HFF-Myc (cell line): ENCODE measurements around the gene ROBO2.

Source experiments
- DNase-seq: peaks from one replicate; pipeline ENCODE4 v3.0.0-alpha.2; 2011; ENCODE audit warnings: low read depth; ENCODE audit errors: extremely low read depth
- H3K4me3 ChIP-seq: replicated peaks from 2 replicates; pipeline ENCODE4 v1.5.1; 2011; ENCODE audit warnings: low read depth, mild to moderate bottlenecking, control low read depth, low read length
- CTCF ChIP-seq: IDR thresholded peaks from 2 replicates; pipeline ENCODE4 v1.5.1; 2012; ENCODE audit warnings: mild to moderate bottlenecking, low read depth, low read length, control low read depth; ENCODE audit errors: missing control alignments

Gene ROBO2

DNA sequence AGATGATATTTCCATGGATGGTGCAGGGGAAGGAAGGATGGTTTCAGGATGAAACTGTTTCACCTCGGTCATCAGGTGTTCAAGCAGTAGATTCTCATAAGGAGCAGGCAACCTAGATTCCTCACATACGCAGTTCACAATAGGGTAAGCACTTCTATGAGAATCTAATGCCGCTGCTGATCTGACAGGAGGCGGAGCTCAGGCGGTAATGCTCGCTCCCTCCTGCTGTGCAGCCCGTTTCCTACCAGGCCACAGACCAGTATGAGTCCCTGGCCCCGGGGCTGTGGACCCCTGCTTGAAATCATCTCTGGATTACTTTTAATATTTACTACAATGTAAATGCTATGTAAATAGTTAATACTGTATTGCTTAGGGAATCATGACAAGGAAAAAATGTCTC lies 241.8 kb downstream of the ROBO2 start:
- DNase-seq, result no peak
- no peak overlapping the region for H3K4me3 ChIP-seq
- no peak for TF ChIP-seq CTCF

GRCh38 chr3:77283108-77283507 lies 243.2 kb downstream of the ROBO2 start:
- H3K4me3 ChIP-seq, result no peak overlapping the region
- TF ChIP-seq CTCF, result no peak
- DNase-seq, result no peak

GRCh38 chr3:77288348-77288747 lies 248.4 kb downstream of the ROBO2 start:
- TF ChIP-seq CTCF, result no peak
- H3K4me3 ChIP-seq, result no peak overlapping the region
- no peak for DNase-seq

DNA sequence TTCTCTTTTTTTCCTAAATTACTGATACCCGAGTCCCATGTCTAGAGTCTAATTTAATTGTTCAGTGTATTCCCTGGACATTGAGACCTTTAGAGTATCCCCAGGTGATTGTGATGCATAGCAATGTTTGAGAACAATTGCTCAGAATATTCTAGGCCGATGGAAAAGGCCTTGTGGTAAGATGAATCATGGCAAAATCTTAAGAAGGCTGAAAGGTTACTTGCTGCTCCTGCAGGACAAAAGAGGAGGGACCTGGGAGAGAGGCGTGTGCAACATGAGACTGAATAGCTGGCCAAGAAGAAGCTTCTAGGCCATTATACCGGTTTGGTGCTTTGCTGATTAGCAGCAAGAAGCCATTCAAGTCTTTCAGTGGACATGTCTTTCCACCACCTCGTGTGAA lies 256.6 kb downstream of the ROBO2 start:
- DNase-seq, result no peak
- no peak overlapping the region for H3K4me3 ChIP-seq
- no peak for TF ChIP-seq CTCF

DNA sequence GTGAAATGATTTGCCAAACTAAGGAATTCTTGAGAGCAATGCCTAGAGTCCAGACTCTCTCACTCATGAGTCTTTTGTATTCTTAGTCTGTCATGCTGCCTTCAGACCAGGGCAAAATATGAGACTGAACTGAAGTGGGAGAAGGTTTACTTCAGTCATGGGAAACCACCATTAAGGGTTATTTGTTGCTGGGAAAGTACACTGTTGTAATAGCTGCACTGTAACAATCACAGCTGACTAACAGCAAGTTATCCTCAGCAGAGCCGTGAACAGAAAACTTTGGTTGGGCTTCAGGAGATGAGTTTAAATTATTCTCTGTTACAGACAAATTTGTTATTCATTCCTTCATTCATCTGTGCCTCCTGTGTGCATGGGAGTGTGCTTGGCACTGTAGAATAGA lies 258.5 kb downstream of the ROBO2 start:
- no peak overlapping the region for H3K4me3 ChIP-seq
- TF ChIP-seq CTCF, result no peak
- DNase-seq, result no peak

- TF ChIP-seq CTCF, result no peak
- no peak overlapping the region for H3K4me3 ChIP-seq
- DNase-seq, result no peak
Measured at GRCh38 chr3:77303955-77304699, 264.2 kb downstream of the ROBO2 start.

- no peak for TF ChIP-seq CTCF
- H3K4me3 ChIP-seq, result no peak overlapping the region
- DNase-seq, result no peak
Measured at GRCh38 chr3:77304700-77305021, 264.8 kb downstream of the ROBO2 start.
